GM21737 (cell line): ENCODE results near the gene ZMYND10.
A peak's percentile ranks its signal among the peaks of the same experiment; 100 is the strongest.

ENCODE experiments used
- ATAC-seq: cut with Tn5 transposase; IDR thresholded peaks from one replicate; pipeline ENCODE4 v1.9.1; 2021; ENCODE audit warnings: mild to moderate bottlenecking, moderate library complexity; ENCODE audit not compliant: unreplicated experiment

Gene ZMYND10

DNA sequence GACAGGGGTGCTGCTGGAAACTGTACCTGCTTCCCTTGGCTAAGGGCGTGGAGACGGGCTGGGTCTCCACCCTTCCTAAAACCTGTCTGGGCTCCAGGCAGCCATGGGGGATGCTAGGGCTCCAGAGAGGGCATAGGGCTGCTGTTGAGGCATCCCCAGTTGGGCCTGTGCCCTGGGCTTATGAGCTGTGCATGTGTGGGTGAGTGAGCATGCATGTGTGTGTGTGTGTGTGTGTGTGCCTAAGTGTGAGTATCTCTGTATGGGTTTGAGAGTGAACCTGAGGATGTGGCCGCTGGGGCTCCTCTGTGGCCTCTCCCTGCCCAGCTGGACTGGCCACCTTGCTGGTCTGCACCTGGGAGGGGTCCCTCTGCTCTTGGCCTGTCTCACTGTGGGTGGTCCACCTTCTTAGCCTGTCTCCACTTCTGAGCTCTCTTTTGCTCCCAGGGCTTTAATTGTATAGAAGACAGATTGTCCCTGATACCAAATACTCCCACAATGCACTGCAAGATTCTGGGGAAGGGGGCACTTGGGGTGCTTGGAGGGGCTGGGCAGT lies 25.7 kb upstream of the ZMYND10 start:
- ATAC-seq = no peak

GRCh38 chr3:50370594-50370993 lies 25.1 kb upstream of the ZMYND10 start:
- no peak for ATAC-seq

GRCh38 chr3:50369012-50369670 lies 23.6 kb upstream of the ZMYND10 start:
- no peak for ATAC-seq

DNA sequence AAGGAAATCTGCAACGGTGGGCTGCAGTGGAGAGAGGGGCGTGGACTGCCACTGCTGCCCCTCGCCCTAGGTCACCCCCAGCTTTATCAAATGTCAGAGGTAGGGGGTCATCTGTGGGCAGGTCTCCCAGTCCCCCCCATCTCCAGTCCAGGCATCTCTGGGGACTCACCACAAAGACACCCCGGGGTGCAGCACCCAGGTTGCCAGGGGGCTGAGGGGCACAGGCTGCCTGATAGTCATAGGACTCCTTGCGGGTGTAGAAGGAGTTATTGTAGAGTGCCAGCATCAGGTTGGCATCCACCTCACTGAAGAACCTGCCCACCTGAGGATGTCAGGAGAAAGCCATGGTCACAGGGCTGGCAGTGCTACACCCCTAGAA lies 20.3 kb upstream of the ZMYND10 start:
- no peak for ATAC-seq

GRCh38 chr3:50365080-50365841 lies 19.7 kb upstream of the ZMYND10 start:
- peak; percentile 76 for ATAC-seq

DNA sequence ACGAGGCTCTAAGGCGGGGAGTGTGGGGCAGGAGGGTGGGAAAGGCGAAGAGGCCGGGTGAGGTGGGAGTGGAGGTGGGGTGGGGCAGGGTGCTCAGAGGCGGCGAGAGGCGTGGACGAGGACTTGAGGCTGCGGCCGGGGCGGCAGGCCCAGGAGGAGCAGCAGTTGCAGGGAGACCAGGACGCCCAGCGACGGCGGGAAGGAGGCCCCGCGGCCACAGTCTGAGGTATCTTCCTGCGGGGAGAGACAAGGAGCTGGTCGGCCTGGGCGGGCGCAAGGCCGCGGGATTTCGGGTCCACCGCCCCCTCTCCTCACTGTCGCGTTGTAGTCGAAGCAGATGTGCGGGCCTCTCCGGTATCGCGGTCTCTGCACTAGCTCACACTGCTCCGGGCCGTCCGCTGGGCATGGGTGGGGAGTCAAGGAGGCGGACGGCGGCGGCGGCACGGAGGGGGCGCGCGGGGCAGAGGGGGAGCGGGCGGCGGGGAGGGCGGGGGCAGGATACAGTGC lies 19.1 kb upstream of the ZMYND10 start:
- no peak for ATAC-seq

DNA sequence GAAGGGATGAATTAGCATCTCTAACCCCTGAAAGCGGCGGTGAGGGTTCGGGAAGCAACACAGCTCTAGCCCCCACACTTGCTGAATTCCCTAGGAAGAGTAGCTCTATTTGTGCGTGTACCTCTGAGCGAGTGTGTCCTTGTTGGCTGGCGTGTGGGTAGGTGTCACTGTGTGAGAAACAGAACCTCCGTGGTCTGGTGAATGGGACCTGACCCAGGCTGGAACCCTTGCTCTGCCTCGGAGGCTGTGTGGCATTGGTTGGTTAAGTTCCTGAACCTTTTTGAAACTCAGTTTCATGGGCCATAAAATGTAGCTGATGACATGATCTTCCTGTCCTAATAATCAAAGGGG lies 14.2 kb upstream of the ZMYND10 start:
- no peak for ATAC-seq

DNA sequence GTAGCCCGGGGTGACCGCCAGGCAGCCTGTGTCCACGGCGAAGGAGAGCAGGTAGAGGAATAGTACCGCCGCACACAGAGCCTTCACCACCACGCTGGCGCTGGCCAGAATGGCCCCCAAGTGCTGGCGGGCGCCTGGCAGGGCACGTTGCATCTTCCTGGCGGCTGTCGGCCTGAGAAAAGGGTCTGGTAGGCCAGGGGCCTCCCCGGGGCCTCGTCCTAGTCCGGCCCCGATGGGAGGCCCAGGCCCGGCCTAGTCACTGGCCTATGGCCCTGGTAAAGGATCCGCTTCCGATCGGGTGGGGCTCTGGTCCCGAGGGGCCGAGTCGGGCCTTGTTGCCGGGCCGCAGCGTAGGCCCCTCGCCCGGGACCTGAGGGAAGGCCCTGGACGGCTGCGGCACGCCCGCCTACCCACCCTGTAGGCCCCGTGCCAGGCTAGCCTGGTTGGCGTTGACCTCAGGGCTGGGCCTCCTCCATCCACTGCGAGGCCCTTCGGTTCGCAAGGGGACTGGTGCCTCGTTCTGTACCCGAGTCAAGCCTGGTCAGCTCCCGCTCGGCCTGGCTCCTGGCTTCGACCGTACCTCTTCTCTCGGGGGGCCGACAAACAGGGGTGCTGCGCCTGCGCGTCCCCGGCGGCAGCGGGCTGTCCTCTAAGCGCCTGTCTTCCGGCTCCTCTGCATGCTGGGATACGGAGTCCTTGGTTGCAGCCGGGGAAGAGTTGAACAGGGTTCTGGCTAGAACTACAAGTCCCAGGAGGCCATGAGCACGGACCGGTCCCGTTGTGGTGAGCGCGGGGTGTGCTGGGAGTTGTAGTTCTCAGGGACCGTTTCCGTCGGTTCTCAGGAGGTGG lies 13.6 kb upstream of the ZMYND10 start, which contains the start of gene TMEM115:
TSS of gene TMEM115 (minus strand) at position 611 of the 849 bp plus-strand sequence. CDS start at position 153, 458 bp downstream.
- peak; percentile 95 for ATAC-seq

DNA sequence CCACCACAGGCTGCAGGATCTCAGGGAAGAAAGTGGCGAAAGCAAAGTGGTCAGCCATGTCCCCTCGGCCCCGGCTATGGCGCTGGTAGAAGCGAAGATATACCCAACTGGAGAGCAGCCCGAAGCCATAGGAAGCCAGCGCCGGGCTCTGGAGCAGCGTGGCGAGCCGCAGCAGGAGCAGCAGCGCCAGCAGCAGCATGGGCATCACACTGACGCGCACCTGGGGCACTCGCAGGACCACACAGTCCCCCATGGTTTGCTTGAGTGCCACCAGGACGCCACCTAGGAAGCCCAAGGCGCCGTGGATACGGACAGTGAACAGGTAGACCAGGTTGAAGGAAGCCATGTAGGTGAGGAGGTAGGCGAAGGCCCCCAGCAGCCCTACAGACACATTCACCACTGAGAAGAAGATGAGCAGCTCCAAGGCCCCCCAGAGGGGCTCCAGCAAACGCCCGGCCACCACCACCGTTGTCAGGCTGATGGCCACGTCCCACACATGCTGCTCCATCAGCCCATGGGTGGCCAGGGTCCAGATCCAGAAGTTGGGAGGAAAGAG lies 12.9 kb upstream of the ZMYND10 start:
- no peak for ATAC-seq

DNA sequence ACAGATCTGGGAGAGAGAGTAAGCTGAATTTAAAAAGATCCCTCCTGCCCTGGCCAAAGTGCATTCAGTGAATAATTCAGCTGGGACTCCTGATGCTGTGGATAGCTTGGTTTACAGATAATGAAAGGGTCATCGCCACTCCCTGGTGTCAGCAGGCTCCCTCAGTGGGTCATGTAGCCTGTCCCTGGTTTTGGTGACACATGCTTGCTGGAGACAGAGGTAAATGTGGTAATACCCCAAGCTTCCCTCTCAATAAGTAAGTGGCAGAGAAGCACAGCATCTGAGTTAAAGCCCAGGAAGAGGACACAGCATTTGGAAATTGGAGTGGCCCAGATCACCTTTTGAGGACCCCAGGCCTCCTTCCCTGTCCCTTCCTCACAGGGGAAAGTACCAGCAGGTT lies 11.9 kb upstream of the ZMYND10 start:
- ATAC-seq = no peak

DNA sequence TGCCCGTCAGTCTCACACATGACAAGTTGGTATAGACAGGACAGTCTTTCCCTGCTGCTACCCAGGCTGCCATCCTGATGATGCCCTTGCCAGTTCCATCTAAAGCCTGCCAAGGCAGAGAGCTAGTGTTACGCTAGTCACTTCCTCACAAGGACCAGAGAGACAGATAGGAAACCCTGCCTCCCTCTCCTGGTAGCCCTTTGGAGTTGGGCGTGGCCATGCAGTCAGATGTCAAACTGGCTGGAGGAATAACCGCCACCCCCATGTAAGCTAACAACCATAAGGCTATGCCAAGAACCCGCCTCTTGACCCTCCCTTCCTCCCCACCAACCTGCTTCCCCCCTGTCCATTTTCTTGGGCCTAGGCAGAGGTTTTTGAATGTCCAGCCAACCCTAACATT lies 11.0 kb upstream of the ZMYND10 start:
- ATAC-seq = no peak

DNA sequence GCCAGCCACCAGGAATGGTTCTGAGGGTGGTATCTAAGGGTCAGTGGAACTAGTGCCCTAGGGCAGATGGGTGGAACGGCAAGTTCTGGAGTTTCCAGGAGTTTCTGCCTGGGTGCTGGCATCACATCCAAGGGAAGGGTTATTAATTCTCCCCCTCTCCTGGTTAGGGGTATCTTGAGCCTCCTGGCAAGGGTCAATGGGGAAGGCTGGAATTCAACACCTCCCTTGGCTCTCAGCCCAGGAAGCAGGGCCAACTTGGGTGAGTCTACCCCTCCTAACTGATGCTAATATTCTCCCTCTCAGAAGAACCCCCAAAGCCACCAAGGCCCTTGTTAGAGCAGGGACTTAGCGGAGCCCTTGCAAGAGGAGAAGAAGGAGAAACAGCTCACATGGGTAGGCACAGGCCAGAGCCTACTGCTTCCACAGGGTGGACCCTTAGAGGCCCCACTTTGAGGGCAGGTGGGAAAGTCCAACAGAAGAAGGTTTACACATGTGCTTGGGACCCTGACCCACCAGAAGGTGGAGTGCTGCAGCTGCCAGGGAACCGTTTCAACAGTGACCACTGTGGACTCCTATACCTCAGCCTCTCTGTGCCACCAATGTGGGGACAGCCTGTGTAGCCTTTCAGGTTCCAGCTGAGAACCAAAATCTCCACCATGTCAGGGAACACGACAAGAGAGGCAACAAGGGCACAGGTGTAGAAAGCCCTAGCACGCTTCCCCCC lies 10.5 kb upstream of the ZMYND10 start:
- no peak for ATAC-seq

- no peak for ATAC-seq
Measured at GRCh38 chr3:50354850-50355249, 9.3 kb upstream of the ZMYND10 start.

GRCh38 chr3:50354186-50354764 lies 8.7 kb upstream of the ZMYND10 start:
- ATAC-seq = no peak

- ATAC-seq = no peak
Measured at GRCh38 chr3:50353245-50354004, 7.9 kb upstream of the ZMYND10 start.

- no peak for ATAC-seq
Measured at GRCh38 chr3:50352781-50353180, 7.2 kb upstream of the ZMYND10 start.

- no peak for ATAC-seq
Measured at GRCh38 chr3:50351323-50351697, 5.8 kb upstream of the ZMYND10 start.

GRCh38 chr3:50350527-50351322 lies 5.2 kb upstream of the ZMYND10 start, which contains the start of the genes CYB561D2 and NPRL2:
Gene CYB561D2 (plus strand): TSS chr3:50350862. CDS start chr3:50351434, 572 bp downstream.
Gene NPRL2 (minus strand): TSS chr3:50350775. CDS start chr3:50350652, 123 bp downstream.
- ATAC-seq = peak; percentile 77
